Measurements from ENCODE around the gene TSBP1.

TSBP1 gene

GRCh38 chr6:32254761-32255198, 116.9 kb downstream of the TSBP1 start:
- Histone ChIP-seq H3K36me3 (ENCODE audit: insufficient read depth) (no peaks in the 10 kb centered on the region), H3K9ac (no peak overlapping the region; the same call in 1 of the 2 replicates), H3K27ac (no peak overlapping the region), H3K4me1 (ENCODE audit: low read depth, poor library complexity, severe bottlenecking) (peaks cover 30% of the 10 kb centered on the region), H3K4me2 (peak overlapping the region; percentile 71; the same call in 1 of the 2 replicates), H3K4me3 (IDR thresholded peaks at IDR 0.05; ENCODE audit: insufficient read depth, low read depth, low read length) (no peak overlapping the region), H3K27me3 (ENCODE audit: insufficient read depth, low read depth) (no peaks in the 10 kb centered on the region), H4K20me1 (ENCODE audit: insufficient read depth) (no peaks in the 10 kb centered on the region), H3K79me2 (ENCODE audit: insufficient read depth, low read depth) (no peaks in the 10 kb centered on the region), H2AFZ (ENCODE audit: low read depth) (peak overlapping the region; percentile 60; the same call in 1 of the 2 replicates)
- TF ChIP-seq CTCF (conservative IDR thresholded peaks at IDR 0.05; ENCODE audit: low read depth, low read length), result no peak

GRCh38 chr6:32252331-32253009, 119.2 kb downstream of the TSBP1 start:
- H3K4me2 ChIP-seq, result peak overlapping the region; percentile 53

GRCh38 chr6:32249262-32249661, 122.4 kb downstream of the TSBP1 start:
- no peaks in the 10 kb centered on the region for H4K20me1 ChIP-seq (ENCODE audit: insufficient read depth)
- H3K27ac ChIP-seq, result no peak overlapping the region
- no peaks in the 10 kb centered on the region for H3K79me2 ChIP-seq (ENCODE audit: insufficient read depth, low read depth)
- no peaks in the 10 kb centered on the region for H3K27me3 ChIP-seq (ENCODE audit: insufficient read depth, low read depth)
- no peaks in the 10 kb centered on the region for H3K36me3 ChIP-seq (ENCODE audit: insufficient read depth)
- H2AFZ ChIP-seq (ENCODE audit: low read depth), result no peak overlapping the region
- H3K9ac ChIP-seq, result no peak overlapping the region
- no peak overlapping the region for H3K4me2 ChIP-seq
- TF ChIP-seq CTCF (conservative IDR thresholded peaks at IDR 0.05; ENCODE audit: low read depth, low read length), result no peak
- H3K4me3 ChIP-seq (IDR thresholded peaks at IDR 0.05; ENCODE audit: insufficient read depth, low read depth, low read length), result no peak overlapping the region
- peaks cover 28% of the 10 kb centered on the region for H3K4me1 ChIP-seq (ENCODE audit: low read depth, poor library complexity, severe bottlenecking)

More at GRCh38 chr6:32252331-32253009, 119.2 kb downstream of the TSBP1 start:
- Histone ChIP-seq H3K4me3 (IDR thresholded peaks at IDR 0.05; ENCODE audit: insufficient read depth, low read depth, low read length) (no peak overlapping the region), H3K27me3 (ENCODE audit: insufficient read depth, low read depth) (no peaks in the 10 kb centered on the region), H3K4me1 (ENCODE audit: low read depth, poor library complexity, severe bottlenecking) (peaks cover 30% of the 10 kb centered on the region), H3K36me3 (ENCODE audit: insufficient read depth) (no peaks in the 10 kb centered on the region), H2AFZ (ENCODE audit: low read depth) (no peak overlapping the region), H3K79me2 (ENCODE audit: insufficient read depth, low read depth) (no peaks in the 10 kb centered on the region), H3K27ac (no peak overlapping the region), H4K20me1 (ENCODE audit: insufficient read depth) (no peaks in the 10 kb centered on the region), H3K9ac (no peak overlapping the region)
- no peak for TF ChIP-seq CTCF (conservative IDR thresholded peaks at IDR 0.05; ENCODE audit: low read depth, low read length)

GRCh38 chr6:32247401-32247800, 124.3 kb downstream of the TSBP1 start:
- Histone ChIP-seq H4K20me1 (ENCODE audit: insufficient read depth) (no peaks in the 10 kb centered on the region), H3K79me2 (ENCODE audit: insufficient read depth, low read depth) (no peaks in the 10 kb centered on the region), H3K36me3 (ENCODE audit: insufficient read depth) (no peaks in the 10 kb centered on the region), H3K4me1 (ENCODE audit: low read depth, poor library complexity, severe bottlenecking) (peaks cover 19% of the 10 kb centered on the region), H3K27me3 (ENCODE audit: insufficient read depth, low read depth) (no peaks in the 10 kb centered on the region), H3K4me3 (IDR thresholded peaks at IDR 0.05; ENCODE audit: insufficient read depth, low read depth, low read length) (no peak overlapping the region), H2AFZ (ENCODE audit: low read depth) (no peak overlapping the region), H3K4me2 (no peak overlapping the region), H3K27ac (no peak overlapping the region), H3K9ac (no peak overlapping the region)
- TF ChIP-seq CTCF (conservative IDR thresholded peaks at IDR 0.05; ENCODE audit: low read depth, low read length), result no peak
